Measurements from ENCODE around the gene FIGNL2.

The FIGNL2 gene

DNA sequence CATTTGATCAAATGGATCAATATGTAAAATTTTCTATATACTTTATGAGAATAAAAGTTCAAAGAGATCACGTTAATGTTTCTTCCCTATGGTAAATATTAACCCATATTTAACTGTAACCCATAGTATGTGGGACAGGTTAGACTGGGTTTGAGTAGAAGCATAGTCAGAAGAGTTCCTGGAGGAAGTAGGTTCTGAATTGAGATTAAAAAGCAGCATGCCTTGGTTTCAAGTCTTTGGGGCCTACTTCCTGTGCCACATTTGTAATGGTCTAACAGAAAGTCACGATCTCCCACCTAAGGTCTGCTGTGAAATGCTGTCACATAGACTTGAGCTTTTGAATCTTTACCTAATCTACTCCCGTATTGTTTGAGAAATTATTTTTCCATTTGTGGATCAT lies 63.8 kb downstream of the FIGNL2 start:
- no peak for DNase-seq (ENCODE audit: low read depth, low spot score)
- no peak overlapping the region for H3K27ac ChIP-seq

- DNase-seq (ENCODE audit: low read depth, low spot score) = no peak
- H3K27ac ChIP-seq = no peak overlapping the region
These were observed 68.6 kb downstream of the FIGNL2 start for GRCh38 chr12:51779876-51780275.

DNA sequence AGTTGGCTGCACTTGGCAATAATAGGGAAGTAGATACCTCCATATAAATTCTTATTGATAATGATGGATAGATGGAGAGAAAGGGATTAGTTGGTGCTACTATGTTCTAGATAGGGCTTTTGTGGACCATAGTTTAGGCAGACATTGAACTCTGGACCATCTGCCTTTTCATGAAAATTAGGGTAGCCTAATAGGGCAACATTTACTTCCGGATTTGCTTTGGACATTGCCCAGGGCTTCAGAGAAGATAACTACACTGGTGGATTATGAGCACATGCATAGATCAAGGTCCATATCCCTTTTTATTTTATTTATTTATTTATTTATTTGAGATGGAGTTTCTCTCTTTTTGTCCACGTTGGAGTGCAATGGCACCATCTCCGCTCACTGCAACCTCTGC lies 70.5 kb downstream of the FIGNL2 start:
- H3K27ac ChIP-seq = no peak overlapping the region
- DNase-seq (ENCODE audit: low read depth, low spot score) = no peak

GRCh38 chr12:51777457-51777856 lies 71.1 kb downstream of the FIGNL2 start:
- DNase-seq (ENCODE audit: low read depth, low spot score) = no peak
- no peak overlapping the region for H3K27ac ChIP-seq

- DNase-seq (ENCODE audit: low read depth, low spot score) = no peak
- H3K27ac ChIP-seq = no peak overlapping the region
These were observed 73.6 kb downstream of the FIGNL2 start for GRCh38 chr12:51774933-51775332.

- peak overlapping the region; percentile 45 for H3K27ac ChIP-seq
- no peak for DNase-seq (ENCODE audit: low read depth, low spot score)
These were observed 75.2 kb downstream of the FIGNL2 start for GRCh38 chr12:51773145-51773869.

DNA sequence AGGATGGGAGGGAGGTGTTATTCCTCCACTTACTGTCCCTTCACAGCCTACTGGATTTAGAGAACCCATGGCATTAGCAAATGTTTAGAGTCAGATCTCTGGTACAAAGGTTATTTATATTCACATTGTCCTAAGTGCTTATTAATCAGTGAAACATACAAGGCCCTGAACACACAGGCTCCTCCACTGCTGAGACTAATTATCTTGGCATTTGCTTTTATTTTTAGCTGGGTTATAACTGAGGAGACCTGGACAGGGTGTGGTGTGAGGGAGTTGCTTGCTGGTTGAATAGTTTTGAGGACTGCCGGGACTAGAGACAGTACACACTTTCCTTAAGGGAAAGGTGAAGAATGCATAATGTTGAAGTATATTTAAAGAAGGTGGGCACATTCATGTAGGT lies 77.5 kb downstream of the FIGNL2 start:
- no peak for DNase-seq (ENCODE audit: low read depth, low spot score)
- peak overlapping the region; percentile 30 for H3K27ac ChIP-seq
